ENCODE results near the gene CLIP1.

Gene CLIP1

DNA sequence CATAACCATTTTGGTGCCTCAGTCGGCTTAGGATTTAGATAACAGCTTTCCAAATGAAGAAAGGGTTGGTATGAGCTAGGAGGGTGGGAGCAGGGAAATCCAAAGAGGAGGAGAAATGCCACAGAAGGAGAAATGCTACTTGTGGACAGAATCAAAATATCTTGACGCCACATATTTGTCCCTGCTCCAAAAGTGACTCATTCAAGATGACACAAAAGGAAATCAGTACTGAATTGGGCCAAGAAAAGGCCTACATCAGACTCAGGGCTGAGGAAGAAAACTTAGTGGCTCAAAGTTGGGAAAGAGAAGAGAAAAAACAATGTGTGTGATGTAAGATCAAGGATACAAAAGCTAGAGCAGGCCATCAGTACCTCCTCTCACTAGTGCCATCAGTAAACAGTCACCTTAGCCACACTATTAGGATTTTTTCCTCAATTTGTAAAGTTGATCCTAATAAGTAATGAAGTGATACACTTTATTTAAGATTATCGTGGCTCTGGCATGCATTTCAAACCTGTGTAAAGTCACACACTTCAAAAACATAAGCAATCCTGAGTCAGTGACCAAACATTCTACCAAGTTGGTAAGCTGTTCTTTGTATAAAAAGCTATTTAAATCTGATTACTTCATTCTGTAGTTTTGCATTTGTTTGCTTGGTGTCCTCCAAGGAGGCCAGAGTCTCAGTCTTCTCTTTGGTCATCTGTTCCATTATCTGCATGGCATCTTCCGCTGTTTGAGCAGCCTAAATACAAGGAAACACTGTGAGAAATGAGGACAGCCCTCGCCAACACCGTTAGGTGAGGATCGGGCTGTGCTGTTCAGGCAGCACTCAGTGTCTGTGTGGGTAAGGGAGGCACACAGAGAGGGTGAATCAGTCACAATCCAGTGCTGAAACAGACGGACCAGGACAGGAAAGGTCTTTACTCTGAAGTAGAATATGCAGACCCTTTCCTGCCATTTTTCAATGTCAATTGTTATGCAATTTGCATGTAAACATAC is 103.6 kb downstream of the CLIP1 start:
- no peak overlapping the region for H3K4me3 ChIP-seq (ENCODE audit: low read depth, low read length)
- TF ChIP-seq, protein P1, sequence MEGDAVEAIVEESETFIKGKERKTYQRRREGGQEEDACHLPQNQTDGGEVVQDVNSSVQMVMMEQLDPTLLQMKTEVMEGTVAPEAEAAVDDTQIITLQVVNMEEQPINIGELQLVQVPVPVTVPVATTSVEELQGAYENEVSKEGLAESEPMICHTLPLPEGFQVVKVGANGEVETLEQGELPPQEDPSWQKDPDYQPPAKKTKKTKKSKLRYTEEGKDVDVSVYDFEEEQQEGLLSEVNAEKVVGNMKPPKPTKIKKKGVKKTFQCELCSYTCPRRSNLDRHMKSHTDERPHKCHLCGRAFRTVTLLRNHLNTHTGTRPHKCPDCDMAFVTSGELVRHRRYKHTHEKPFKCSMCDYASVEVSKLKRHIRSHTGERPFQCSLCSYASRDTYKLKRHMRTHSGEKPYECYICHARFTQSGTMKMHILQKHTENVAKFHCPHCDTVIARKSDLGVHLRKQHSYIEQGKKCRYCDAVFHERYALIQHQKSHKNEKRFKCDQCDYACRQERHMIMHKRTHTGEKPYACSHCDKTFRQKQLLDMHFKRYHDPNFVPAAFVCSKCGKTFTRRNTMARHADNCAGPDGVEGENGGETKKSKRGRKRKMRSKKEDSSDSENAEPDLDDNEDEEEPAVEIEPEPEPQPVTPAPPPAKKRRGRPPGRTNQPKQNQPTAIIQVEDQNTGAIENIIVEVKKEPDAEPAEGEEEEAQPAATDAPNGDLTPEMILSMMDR (IDR thresholded peaks at IDR 0.05; ENCODE audit: borderline replicate concordance, insufficient read depth, low read depth, low read length): no peak

DNA sequence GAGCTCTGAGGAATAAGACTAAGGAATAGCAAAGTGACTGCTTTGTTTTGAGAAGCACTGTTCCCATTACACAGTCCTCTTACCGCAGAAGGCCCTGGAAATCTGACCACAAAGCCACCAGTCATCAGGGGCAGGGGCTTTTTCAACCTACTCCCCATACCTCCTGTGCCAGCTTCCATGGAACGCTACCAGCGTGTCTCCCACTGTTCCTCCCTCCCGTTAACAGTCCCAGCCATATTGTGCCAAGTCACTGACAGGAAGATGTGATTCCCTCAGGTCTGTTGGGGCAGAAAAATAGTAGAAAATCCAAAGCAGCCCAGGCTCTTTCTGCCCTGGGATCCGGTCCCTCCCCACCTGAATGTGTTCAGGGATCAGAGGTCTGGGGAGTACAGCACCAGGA is 109.5 kb downstream of the CLIP1 start:
- TF ChIP-seq, protein P1 (IDR thresholded peaks at IDR 0.05; ENCODE audit: borderline replicate concordance, insufficient read depth, low read depth, low read length): no peak
- H3K4me3 ChIP-seq (ENCODE audit: low read depth, low read length): no peak overlapping the region

DNA sequence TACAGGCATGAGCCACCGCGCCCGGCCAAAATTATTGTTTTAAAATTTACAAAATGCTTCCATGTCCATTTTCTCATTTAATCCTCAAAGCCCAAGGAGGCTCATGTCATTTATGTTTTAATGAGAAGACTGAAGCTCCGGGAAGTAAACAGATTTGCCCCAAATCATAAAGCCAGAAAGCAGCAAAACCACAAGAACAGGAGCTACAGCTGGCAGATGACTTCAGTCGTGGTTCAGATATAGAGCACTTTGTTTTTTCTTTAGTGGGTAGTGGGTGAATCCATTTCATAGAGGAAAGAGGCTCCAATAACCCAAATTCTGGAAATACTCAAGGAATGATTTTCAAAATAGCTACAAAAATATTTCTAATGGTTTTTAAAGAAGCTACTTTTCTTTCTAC is 110.8 kb downstream of the CLIP1 start:
- no peak overlapping the region for H3K4me3 ChIP-seq (ENCODE audit: low read depth, low read length)
- TF ChIP-seq, protein P1 (IDR thresholded peaks at IDR 0.05; ENCODE audit: borderline replicate concordance, insufficient read depth, low read depth, low read length): no peak

DNA sequence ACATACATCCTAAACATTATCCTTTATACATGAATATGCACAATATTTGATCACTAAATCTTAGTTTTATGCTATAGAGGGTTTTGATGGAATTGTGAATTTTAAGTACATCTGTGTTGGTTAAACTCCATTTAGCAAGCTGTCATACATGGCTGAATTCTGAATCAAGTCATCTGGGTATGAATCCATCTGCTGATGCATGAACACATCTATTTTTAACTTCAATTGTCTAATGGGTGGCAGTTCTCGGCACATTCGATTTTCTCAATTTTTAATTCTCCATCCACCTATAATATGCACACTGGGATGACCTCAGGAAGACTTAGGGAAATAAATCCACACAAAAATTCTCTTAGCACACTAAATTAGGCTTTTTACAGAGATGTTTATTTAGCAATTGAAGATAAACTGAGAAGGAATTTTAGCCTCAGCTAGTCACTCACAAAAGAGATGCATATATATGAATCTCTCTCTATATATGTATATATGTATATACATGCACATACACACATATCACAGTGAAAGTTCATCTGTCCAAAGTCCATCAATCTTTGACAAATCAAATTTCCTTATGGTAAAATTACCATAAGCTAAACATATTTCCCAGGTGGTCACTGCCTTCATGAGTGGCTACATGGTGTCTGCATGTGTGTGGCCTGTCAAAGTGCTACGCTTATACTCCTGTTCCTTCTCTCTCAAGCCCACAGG is 111.7 kb downstream of the CLIP1 start:
- TF ChIP-seq, protein P1 (IDR thresholded peaks at IDR 0.05; ENCODE audit: borderline replicate concordance, insufficient read depth, low read depth, low read length): no peak
- no peak overlapping the region for H3K4me3 ChIP-seq (ENCODE audit: low read depth, low read length)

DNA sequence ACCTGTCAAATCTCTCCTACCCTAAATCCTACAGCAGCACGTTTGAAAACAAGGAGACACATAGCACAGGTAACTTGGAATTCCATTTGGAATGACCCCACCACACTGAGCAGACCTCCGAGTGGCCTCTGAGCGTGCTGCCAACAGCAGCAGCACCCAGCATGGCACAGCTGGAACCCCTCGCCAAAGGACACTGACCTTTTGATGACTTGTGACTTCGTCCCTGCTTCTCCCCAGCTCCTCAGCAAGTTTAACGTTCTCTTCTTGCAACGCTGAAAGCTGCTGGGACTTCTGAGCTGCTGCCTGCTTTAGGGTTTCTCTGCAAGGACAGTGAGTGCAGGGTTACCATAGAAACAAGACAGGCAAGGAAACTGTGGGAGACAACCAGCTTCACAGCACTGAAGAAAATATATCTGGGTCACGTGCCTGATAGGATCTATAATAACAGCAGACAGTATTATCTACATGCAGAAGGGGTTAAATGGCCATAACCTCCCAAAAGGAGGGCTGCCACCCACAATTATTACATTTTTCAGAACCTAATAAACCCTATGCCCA is 112.8 kb downstream of the CLIP1 start:
- TF ChIP-seq, protein P1 (IDR thresholded peaks at IDR 0.05; ENCODE audit: borderline replicate concordance, insufficient read depth, low read depth, low read length): no peak
- no peak overlapping the region for H3K4me3 ChIP-seq (ENCODE audit: low read depth, low read length)

DNA sequence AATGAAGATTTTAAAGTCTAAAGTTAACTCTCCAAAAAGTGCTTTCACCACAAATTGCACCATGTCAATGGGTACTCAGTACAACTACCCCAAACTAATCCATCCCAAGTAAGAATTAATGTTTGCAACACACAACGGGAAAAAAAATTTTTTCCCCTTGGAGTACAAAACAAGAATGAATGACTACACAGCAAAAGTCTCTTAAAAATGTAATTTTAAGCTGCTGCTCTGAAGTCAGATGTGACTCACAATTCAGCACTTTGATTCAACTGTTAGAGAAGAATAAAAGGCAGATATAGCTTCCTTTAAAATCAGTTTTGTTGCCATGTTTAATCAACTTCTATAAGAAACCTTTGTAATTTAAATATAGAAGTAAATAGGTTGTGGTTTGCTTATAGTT is 113.7 kb downstream of the CLIP1 start:
- TF ChIP-seq, protein P1 (IDR thresholded peaks at IDR 0.05; ENCODE audit: borderline replicate concordance, insufficient read depth, low read depth, low read length): no peak
- H3K4me3 ChIP-seq (ENCODE audit: low read depth, low read length): no peak overlapping the region

All from GM12875 (cell line).